Right lobe of liver (tissue), 4 donors: ENCODE results near the gene EPS15.

Source experiments
- POLR2A ChIP-seq: fragments of 450-650 bp; IDR thresholded peaks from one replicate; pipeline ENCODE4 v1.6.1; 2017; ENCODE audit warnings: antibody characterized with exemption, mild to moderate bottlenecking
- TF ChIP-seq, protein P1 (sequence below), 4 donors: fragments of 200-600 bp in 3 of 4; fragments of 450-650 bp in 1 of 4; IDR thresholded peaks; one replicate each; pipeline versions ENCODE4 v1.5.1 to v1.8.0; 2016 to 2022; ENCODE audit warnings: antibody characterized with exemption in 4 of 4, mild to moderate bottlenecking in 2 of 4
- donor health status: DM: no; HTN: no; CAD: no.
- donor health status: DM: no; HTN: no; CAD: no.
- donor health status: DM: no; HTN: yes; CAD: no.

DNA sequence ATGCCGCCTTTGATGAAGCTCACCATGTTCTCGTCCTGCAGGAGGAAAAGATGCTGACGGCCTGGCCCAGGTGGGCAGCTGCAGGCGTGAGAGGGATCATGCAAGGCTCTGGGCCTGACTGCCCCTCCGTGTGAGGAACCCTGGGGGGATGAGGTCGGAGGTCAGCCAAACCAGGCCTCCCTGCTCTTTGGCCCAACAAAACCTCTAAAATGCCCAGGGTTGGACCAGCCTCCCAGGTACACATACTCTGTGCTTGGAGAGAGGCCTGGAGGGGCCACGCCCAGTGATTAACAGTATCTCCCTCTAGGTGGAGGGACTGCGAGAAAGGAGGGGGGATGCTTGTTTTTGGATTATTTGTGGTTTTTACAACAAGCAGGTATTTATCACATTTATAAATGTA is 209.8 kb downstream of the EPS15 start:
- TF ChIP-seq, protein P1, sequence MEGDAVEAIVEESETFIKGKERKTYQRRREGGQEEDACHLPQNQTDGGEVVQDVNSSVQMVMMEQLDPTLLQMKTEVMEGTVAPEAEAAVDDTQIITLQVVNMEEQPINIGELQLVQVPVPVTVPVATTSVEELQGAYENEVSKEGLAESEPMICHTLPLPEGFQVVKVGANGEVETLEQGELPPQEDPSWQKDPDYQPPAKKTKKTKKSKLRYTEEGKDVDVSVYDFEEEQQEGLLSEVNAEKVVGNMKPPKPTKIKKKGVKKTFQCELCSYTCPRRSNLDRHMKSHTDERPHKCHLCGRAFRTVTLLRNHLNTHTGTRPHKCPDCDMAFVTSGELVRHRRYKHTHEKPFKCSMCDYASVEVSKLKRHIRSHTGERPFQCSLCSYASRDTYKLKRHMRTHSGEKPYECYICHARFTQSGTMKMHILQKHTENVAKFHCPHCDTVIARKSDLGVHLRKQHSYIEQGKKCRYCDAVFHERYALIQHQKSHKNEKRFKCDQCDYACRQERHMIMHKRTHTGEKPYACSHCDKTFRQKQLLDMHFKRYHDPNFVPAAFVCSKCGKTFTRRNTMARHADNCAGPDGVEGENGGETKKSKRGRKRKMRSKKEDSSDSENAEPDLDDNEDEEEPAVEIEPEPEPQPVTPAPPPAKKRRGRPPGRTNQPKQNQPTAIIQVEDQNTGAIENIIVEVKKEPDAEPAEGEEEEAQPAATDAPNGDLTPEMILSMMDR (IDR thresholded peaks at IDR 0.05) = no peak
- TF ChIP-seq POLR2A = no peak
